GM12874 (cell line): Measurements from ENCODE around the gene PRSS38.

Experiments
- TF ChIP-seq, protein P1 (sequence below): IDR thresholded peaks from 2 replicates; pipeline ENCODE4 v1.5.1; 2011; ENCODE audit warnings: low read depth, mild to moderate bottlenecking, control low read depth, low read length, moderate library complexity; ENCODE audit not compliant: insufficient read depth

PRSS38 gene

DNA sequence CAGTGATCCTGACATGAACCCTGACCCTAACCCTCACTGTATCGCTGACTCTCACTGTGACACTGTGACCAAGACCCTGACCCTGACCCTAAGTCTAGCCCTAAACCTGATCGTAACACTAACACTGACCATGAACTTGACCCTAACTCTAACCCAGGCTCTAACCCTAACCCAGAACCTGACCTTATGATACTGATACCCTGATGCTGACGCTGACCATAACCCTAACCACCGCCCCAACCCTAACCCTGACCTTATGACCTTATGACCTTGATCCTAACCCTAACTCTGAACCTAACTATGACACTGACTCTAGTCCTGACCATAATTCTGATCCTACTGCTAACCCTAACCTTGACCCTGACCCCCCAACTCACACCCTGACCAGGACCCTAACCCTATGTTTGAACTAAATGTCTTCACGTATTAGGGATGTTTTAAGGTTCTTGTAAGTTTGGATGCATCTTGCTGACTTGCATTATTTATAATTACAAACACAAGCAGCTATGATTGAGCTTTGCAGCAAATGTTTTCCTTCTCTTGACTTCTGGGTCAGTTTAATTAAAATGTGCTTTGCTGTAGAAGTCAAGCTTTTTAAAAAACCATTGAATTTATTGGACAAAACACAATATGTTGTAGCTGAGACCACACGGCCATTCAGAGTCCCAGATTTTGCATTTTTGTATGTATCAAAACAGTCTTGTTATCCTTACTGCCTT is 23.9 kb upstream of the PRSS38 start:
- TF ChIP-seq, protein P1, sequence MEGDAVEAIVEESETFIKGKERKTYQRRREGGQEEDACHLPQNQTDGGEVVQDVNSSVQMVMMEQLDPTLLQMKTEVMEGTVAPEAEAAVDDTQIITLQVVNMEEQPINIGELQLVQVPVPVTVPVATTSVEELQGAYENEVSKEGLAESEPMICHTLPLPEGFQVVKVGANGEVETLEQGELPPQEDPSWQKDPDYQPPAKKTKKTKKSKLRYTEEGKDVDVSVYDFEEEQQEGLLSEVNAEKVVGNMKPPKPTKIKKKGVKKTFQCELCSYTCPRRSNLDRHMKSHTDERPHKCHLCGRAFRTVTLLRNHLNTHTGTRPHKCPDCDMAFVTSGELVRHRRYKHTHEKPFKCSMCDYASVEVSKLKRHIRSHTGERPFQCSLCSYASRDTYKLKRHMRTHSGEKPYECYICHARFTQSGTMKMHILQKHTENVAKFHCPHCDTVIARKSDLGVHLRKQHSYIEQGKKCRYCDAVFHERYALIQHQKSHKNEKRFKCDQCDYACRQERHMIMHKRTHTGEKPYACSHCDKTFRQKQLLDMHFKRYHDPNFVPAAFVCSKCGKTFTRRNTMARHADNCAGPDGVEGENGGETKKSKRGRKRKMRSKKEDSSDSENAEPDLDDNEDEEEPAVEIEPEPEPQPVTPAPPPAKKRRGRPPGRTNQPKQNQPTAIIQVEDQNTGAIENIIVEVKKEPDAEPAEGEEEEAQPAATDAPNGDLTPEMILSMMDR = no peak

DNA sequence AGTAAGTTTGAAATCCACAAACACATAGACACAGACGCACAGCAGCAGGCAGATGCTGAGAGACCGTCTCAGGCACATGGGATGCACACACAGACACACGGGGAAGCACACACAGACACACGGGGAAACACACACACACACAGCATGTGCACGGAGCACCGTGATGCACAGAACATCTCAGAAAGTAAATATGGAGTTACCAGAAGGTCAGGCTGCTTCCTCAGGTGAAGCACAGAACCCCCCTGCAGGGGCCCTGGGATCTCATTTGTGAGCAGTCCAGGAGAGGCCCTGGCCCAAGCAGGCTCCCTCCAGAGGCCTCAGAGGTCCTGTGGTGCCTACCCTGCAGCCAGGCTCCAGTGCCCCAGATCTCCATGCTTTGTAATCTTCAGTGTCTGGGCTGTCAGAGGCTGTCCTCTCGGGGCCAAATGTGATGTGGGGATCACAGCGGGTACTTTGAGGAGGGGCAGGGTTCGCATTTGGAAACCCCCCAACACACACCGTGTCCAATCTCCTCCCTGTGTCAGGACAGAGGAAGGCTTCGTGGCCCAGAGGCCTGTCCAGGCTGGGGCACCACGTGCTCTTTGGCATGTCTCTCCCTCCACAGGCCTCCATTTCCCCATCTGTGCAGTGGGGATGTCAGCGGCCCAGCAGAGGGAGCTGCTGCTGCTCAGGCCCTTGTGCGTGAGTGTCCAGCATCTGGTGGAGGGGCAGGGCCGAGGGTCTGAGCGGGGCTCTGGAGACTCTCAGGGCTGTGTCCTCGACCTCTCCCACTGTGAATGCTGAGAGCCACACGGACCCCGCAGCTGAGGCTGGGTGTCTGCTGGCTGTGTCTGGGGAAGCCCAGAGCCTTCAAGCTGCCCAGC is 23.0 kb upstream of the PRSS38 start:
- TF ChIP-seq, protein P1 = 0 out of 2 replicates have a peak, but pooled peaks have one; percentile 25

DNA sequence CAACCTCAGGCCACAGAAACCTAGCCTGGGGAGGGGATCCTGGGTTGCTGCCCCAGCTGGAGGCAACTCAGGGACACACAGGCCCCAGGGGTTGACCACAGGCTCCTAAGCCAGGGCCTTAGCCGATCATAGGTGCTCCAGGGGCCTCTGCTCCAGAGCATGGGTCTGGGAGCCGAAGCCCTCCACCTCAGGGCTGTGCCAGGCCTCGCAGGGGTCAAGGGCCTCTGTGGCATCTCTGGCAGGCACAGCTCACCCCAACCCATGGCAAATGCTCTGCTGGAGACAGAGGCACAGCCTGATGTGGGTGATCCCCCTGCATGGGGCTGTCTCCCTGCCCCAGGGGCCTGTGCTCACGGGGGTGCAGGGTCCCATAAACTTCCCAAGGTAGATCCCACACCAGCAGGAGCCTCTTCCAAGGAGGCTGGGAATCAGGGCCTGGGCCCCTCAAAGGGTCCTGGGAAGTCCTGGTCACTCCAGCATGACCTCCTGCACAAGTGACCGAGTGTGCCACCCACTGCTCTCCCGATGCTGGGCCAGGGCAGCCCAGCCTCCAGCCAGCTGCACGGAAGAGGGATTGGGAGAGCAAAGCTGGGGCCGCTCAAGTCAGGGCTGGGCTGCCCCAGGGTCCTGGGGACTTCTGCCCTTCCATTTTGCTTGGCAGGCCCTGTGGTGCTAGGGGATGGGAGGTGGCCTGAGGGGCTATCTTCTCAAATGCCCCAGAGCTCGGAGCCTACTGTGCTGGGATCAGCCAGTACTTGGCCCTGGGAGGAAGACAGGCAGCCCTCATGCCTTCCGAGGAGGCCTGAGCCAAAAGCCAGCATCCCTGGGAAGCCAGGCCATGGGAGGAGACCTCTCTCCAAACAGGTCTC is 22.2 kb upstream of the PRSS38 start:
- TF ChIP-seq, protein P1 = no peak

DNA sequence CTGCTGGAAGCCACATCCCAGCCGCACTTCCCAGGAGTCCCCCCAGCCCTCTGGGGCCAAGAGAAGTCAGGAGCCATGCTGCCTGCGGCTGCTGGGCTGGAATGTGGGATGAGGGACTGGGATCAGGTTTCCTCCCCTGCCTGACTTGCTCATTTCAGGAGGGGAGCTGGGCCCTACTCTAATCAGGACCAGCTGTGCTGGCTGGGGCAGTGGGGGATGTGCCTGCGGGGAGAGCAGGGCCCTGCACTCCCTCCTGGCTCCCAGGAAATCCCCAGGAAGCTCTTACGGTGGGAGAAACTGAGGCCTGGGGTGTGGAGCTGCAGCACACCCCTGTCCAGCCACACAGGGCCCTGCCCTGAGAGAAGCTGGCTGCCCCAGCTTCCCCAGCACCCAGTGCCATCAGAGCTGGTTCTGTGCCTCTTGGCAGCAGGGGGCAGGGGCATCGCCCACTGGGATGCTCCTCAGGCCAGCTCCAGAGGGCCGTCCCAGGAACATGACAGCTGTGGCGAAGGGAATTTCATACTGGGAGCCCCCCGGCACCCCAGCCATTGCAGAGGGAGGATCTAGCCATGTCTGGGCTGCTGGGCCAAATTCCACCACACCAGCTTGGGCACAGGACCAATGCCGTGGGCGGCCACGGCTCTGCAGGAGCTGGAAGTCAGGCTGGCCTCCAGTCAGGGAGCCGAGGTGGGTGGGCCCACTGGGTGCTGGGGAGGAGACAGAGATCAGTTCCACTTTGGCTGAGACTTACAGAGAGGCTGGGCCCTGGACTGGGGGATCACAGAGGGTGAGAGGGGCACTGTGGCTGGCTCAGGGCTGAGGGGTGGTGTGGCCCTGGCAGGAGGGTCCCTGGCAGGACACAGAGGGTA is 21.3 kb upstream of the PRSS38 start:
- TF ChIP-seq, protein P1 = no peak

DNA sequence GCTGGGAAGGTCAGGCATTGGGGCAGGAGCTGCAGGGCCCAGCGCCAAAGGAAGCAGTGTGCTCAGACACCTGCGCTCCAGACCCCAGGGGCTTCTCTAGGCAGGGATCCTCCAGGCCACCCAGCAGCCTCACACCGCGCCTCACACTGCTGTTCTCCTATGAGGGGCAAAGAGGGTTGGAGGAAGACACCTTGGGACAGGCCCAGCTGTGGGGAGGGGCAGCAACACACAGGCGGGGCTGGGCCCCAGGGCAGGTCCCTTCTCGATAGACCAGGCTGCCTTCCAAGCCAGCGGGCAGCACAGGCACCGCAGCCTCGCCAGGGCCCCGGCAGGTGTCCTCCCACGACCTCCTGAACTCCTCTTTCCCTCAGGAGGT is 20.7 kb upstream of the PRSS38 start:
- TF ChIP-seq, protein P1 = no peak

DNA sequence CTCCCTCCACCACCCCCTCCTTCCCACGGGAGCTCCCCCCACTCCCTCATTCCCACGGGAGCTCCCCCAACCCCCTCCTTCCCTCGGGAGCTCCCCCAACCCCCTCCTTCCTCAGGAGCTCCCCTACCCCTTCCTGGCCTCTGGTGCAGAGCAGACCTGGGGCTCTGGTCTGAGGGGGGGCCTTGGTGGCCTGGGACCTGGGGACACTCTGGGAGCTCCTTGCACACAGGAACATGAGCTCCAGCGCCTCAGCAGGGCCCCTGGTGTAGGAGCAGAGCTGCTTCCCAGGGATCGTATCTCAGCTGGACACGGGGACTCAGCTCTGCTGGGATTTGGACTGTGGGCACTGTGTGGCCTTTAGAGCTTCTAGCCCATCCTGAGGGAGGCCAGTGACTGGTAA is 19.7 kb upstream of the PRSS38 start:
- TF ChIP-seq, protein P1 = no peak
